Erythroblast (primary cell): ENCODE measurements around the gene LTF.

Experiments
- GATA1 ChIP-seq: IDR thresholded peaks from 2 replicates; pipeline ENCODE4 v1.6.1; 2011; ENCODE audit warnings: low read depth, mild to moderate bottlenecking, control low read depth, low read length, moderate library complexity
- POLR2A ChIP-seq: IDR thresholded peaks from 2 replicates; pipeline ENCODE4 v1.6.1; 2011; ENCODE audit warnings: mild to moderate bottlenecking, low read length

DNA sequence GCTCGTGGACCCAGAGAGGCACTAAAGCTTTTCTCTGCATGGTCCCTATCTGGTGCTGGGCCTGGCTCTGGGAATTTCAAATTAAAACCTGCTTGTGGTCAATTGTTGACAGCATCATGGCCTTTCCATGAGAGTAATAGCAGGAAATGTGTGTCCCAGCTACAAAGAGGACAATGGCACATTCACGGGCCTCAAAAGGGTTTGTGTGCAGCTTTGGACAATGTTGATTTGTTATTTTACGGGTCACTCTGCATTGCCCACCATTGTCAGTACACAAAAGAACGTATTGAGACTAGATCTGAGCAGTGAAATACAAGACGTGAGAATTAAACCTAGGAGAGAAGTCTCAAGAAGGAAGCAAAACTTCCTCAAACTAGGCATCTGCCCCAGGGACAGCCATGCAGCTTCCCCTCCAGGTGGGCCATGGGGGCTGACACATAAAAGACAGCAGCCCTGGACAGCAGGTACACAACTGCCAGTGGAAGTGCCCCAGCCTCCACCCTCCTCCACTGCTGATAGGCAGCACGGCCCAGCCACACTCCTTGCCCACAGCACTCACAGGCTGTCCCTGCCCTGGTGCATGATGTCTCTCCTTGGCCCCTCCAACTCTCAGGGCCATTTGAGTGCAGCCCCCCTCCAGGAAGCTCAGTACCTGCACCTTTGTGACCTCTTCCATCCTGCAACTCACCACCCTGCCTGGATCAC is 15.9 kb upstream of the LTF start:
- TF ChIP-seq POLR2A (no peak), GATA1 (no peak)
